HEK293 (cell line): ENCODE data around the gene PTS.

Experiments
- CTCF ChIA-PET: fragments of 350-600 bp; formaldehyde crosslinking; extraction: SDS; loops from one replicate; lab custom pipeline; 2021; ENCODE audit warnings: antibody characterized with exemption; lab: Yijun Ruan, JAX
- POLR2A ChIA-PET: fragments of 300-600 bp; formaldehyde crosslinking; extraction: SDS; loops from one replicate; lab custom pipeline; 2020; ENCODE audit warnings: antibody characterized with exemption, inconsistent platforms; lab: Yijun Ruan, JAX
- H3K27ac ChIP-seq: fragments of 200-500 bp; sonication (Bioruptor generic); 2 replicates; pipeline ENCODE4 v1.5.1; 2014; ENCODE audit warnings: low read depth, low read length, control low read depth, inconsistent platforms; ENCODE audit errors: extremely low read depth
- H3K36me3 ChIP-seq, 2 experiments: fragments of 200-500 bp in 1 of 2; sonication (Bioruptor generic) in 1 of 2; 1 replicate in 1 of 2; 2 replicates in 1 of 2; pipeline ENCODE4 v1.5.1; 2014 to 2017; ENCODE audit warnings: inconsistent platforms in 2 of 2, low read length in 2 of 2; ENCODE audit not compliant: control insufficient read depth in 2 of 2, insufficient read depth in 1 of 2
- H3K4me1 ChIP-seq: fragments of 200-500 bp; sonication (Bioruptor generic); 2 replicates; pipeline ENCODE4 v1.5.1; 2014; ENCODE audit warnings: mild to moderate bottlenecking, low read length, inconsistent platforms; ENCODE audit not compliant: control insufficient read depth, insufficient read depth
- H3K4me3 ChIP-seq: 2 replicates; pipeline ENCODE4 v1.5.1; 2011; ENCODE audit warnings: low read depth, mild to moderate bottlenecking, control low read depth, low read length, moderate library complexity
- H3K9me3 ChIP-seq: fragments of 200-500 bp; sonication (Bioruptor generic); 2 replicates; pipeline ENCODE4 v1.5.1; 2014; ENCODE audit warnings: low read depth, low read length, inconsistent platforms; ENCODE audit not compliant: control insufficient read depth, insufficient read depth
- CTCF ChIP-seq: fragments of 450-650 bp; formaldehyde crosslinking; IDR thresholded peaks from 2 replicates; pipeline ENCODE4 v1.5.1; 2016; ENCODE audit warnings: missing biosample characterization, missing genetic modification characterization
- ELK4 ChIP-seq: IDR thresholded peaks from 2 replicates; pipeline ENCODE4 v1.6.1; 2011; ENCODE audit warnings: mild to moderate bottlenecking, low read depth, low read length, borderline replicate concordance
- KLF10 ChIP-seq: fragments of 450-650 bp; IDR thresholded peaks from 2 replicates; pipeline ENCODE4 v1.5.1; 2018; ENCODE audit warnings: missing biosample characterization, mild to moderate bottlenecking, missing genetic modification characterization
- KLF17 ChIP-seq: fragments of 450-650 bp; formaldehyde crosslinking; IDR thresholded peaks from 2 replicates; pipeline ENCODE4 v1.5.1; 2016; ENCODE audit warnings: missing biosample characterization, missing genetic modification characterization
- SP2 ChIP-seq: fragments of 450-650 bp; formaldehyde crosslinking; IDR thresholded peaks from 2 replicates; pipeline ENCODE4 v1.5.1; 2016; ENCODE audit warnings: missing biosample characterization, missing genetic modification characterization
- ZFP69B ChIP-seq: fragments of 450-650 bp; formaldehyde crosslinking; IDR thresholded peaks from 2 replicates; pipeline ENCODE4 v1.5.1; 2016; ENCODE audit warnings: missing biosample characterization, missing genetic modification characterization
- ZNF157 ChIP-seq: fragments of 450-650 bp; formaldehyde crosslinking; IDR thresholded peaks from 2 replicates; pipeline ENCODE4 v1.5.1; 2016; ENCODE audit warnings: missing biosample characterization, missing genetic modification characterization
- ZNF175 ChIP-seq: fragments of 450-650 bp; formaldehyde crosslinking; IDR thresholded peaks from 2 replicates; pipeline ENCODE4 v1.5.1; 2016; ENCODE audit warnings: missing biosample characterization, missing genetic modification characterization
- ZNF202 ChIP-seq: fragments of 450-650 bp; formaldehyde crosslinking; IDR thresholded peaks from 2 replicates; pipeline ENCODE4 v1.5.1; 2016; ENCODE audit warnings: missing biosample characterization, missing genetic modification characterization, borderline replicate concordance
- ZNF302 ChIP-seq: fragments of 450-650 bp; formaldehyde crosslinking; IDR thresholded peaks from 2 replicates; pipeline ENCODE4 v1.5.1; 2016; ENCODE audit warnings: missing biosample characterization, missing genetic modification characterization, low read depth
- ZNF366 ChIP-seq: fragments of 450-650 bp; formaldehyde crosslinking; conservative IDR thresholded peaks from 2 replicates; pipeline ENCODE4 v1.5.1; 2016; ENCODE audit warnings: missing biosample characterization, missing genetic modification characterization
- ZNF423 ChIP-seq: fragments of 450-650 bp; formaldehyde crosslinking; IDR thresholded peaks from 2 replicates; pipeline ENCODE4 v1.5.1; 2016; ENCODE audit warnings: missing biosample characterization, missing genetic modification characterization
- ZNF433 ChIP-seq: fragments of 450-650 bp; formaldehyde crosslinking; IDR thresholded peaks from 2 replicates; pipeline ENCODE4 v1.5.1; 2016; ENCODE audit warnings: missing biosample characterization, missing genetic modification characterization, low read depth
- ZNF623 ChIP-seq: fragments of 450-650 bp; formaldehyde crosslinking; IDR thresholded peaks from 2 replicates; pipeline ENCODE4 v1.5.1; 2016; ENCODE audit warnings: missing biosample characterization, missing genetic modification characterization
- ZNF747 ChIP-seq: fragments of 450-650 bp; formaldehyde crosslinking; IDR thresholded peaks from 2 replicates; pipeline ENCODE4 v1.5.1; 2016; ENCODE audit warnings: missing biosample characterization, missing genetic modification characterization
- ZNF768 ChIP-seq: fragments of 450-650 bp; formaldehyde crosslinking; IDR thresholded peaks from 2 replicates; pipeline ENCODE4 v1.5.1; 2018; ENCODE audit warnings: missing biosample characterization, mild to moderate bottlenecking, missing genetic modification characterization
- ZNF792 ChIP-seq: fragments of 450-650 bp; formaldehyde crosslinking; IDR thresholded peaks from 2 replicates; pipeline ENCODE4 v1.5.1; 2016; ENCODE audit warnings: missing biosample characterization, missing genetic modification characterization
- ZSCAN16 ChIP-seq: fragments of 450-650 bp; formaldehyde crosslinking; IDR thresholded peaks from 2 replicates; pipeline ENCODE4 v1.5.1; 2016; ENCODE audit warnings: missing biosample characterization, missing genetic modification characterization
- ZSCAN18 ChIP-seq: fragments of 450-650 bp; formaldehyde crosslinking; IDR thresholded peaks from 2 replicates; pipeline ENCODE4 v1.5.1; 2016; ENCODE audit warnings: missing biosample characterization, missing genetic modification characterization

The PTS gene

GRCh38 chr11:112178428-112178827, 47.8 kb upstream of the PTS start:
- Histone ChIP-seq H3K27ac (no peak overlapping the region), H3K9me3 (no peaks in the 10 kb centered on the region), H3K4me3 (no peak overlapping the region), H3K4me1 (peaks cover 3% of the 10 kb centered on the region; the same call in 1 of the 2 replicates), H3K36me3 (no peaks in the 10 kb centered on the region)
- CTCF ChIA-PET = interaction anchor here (5.2 kb wide), 1 partner anchor 66 kb away, joined by 64 read pairs; no protein-coding TSS in a partner anchor
- POLR2A ChIA-PET = interaction anchor here (1.0 kb wide), 1 partner anchor 27 kb away, joined by 3 read pairs; no protein-coding TSS in a partner anchor
- TF ChIP-seq ZNF302 (no peak), ZNF366 (no peak), KLF10 (tag by site-specific recombination) (no peak), ZNF423 (tag by site-specific recombination) (no peak)

GRCh38 chr11:112178936-112179335, 47.3 kb upstream of the PTS start:
- H3K9me3 ChIP-seq = no peaks in the 10 kb centered on the region
- TF ChIP-seq ZSCAN16 (tag by site-specific recombination) (no peak), ELK4 (no peak), CTCF (tag by site-specific recombination) (no peak), SP2 (tag by site-specific recombination) (no peak), KLF17 (tag by site-specific recombination) (no peak), ZNF175 (tag by site-specific recombination) (no peak), ZNF747 (tag by site-specific recombination) (no peak), ZNF768 (tag by site-specific recombination) (no peak), ZNF157 (tag by site-specific recombination) (no peak), ZNF433 (no peak), ZNF202 (tag by site-specific recombination) (no peak), ZSCAN18 (no peak), ZNF623 (tag by site-specific recombination) (no peak), ZFP69B (tag by site-specific recombination) (no peak), ZNF792 (tag by site-specific recombination) (no peak)
- no peaks in the 10 kb centered on the region for H3K36me3 ChIP-seq
- peaks cover 3% of the 10 kb centered on the region; the same call in 1 of the 2 replicates for H3K4me1 ChIP-seq
- no peak overlapping the region for H3K4me3 ChIP-seq
- H3K27ac ChIP-seq = no peak overlapping the region
- ChIA-PET CTCF (interaction anchor here (5.2 kb wide), 1 partner anchor 67 kb away, joined by 64 read pairs; no protein-coding TSS in a partner anchor), POLR2A (no interaction called here)
